Adrenal gland (tissue), 5 donors: ENCODE data around the gene WNT2B.

ENCODE experiments used
- CTCF ChIP-seq, 6 experiments: fragments of 450-650 bp in 4 of 6; fragments of 200-600 bp in 2 of 6; sonication (generic) in 1 of 6; IDR thresholded peaks; 1 replicate in 5 of 6; 2 replicates in 1 of 6; pipeline versions ENCODE4 v1.5.1 to v1.8.0; 2016 to 2021; ENCODE audit warnings: antibody characterized with exemption in 6 of 6, mild to moderate bottlenecking in 2 of 6, moderate library complexity in 1 of 6
- POLR2A ChIP-seq, 2 donors: fragments of 450-650 bp; IDR thresholded peaks; one replicate each; pipeline ENCODE4 v1.6.1; 2017; ENCODE audit warnings: antibody characterized with exemption in 2 of 2, mild to moderate bottlenecking in 2 of 2, moderate library complexity in 1 of 2
- donor health status: DM: no; HTN: no; CAD: no.

DNA sequence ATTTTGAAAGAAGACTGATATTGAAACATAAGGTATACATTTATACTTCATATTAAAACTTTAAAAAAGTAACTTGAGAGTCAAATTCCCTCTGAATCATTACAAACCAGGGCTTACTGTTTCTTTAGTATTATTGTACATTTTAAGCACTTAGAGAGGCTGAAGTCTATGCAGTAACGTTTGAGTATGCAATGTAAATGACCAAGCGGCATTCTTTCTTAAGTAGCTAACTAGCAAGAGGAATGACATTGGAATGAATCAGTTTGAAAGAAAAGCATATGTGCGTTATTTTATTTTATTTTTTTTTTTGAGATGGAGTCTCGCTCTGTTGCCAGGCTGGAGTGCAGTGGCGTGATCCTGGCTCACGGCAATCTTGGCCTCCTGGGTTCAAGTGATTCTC, 24.3 kb downstream of the WNT2B start:
- TF ChIP-seq POLR2A (IDR thresholded peaks at IDR 0.05) (no peak), CTCF (IDR thresholded peaks at IDR 0.05) (no peak)
